Measurements from ENCODE around the gene GAS7. TPM values are rescaled to one million over a fixed set of nuclear protein-coding genes. Genes with fewer than 3 reads are reported as not detected.
A peak's percentile ranks its signal among the peaks of the same experiment; 100 is the strongest.

The GAS7 gene
- total RNA-seq, 4 donors from 2014 or later, result 62.6 to 122 (median 77.0) TPM

DNA sequence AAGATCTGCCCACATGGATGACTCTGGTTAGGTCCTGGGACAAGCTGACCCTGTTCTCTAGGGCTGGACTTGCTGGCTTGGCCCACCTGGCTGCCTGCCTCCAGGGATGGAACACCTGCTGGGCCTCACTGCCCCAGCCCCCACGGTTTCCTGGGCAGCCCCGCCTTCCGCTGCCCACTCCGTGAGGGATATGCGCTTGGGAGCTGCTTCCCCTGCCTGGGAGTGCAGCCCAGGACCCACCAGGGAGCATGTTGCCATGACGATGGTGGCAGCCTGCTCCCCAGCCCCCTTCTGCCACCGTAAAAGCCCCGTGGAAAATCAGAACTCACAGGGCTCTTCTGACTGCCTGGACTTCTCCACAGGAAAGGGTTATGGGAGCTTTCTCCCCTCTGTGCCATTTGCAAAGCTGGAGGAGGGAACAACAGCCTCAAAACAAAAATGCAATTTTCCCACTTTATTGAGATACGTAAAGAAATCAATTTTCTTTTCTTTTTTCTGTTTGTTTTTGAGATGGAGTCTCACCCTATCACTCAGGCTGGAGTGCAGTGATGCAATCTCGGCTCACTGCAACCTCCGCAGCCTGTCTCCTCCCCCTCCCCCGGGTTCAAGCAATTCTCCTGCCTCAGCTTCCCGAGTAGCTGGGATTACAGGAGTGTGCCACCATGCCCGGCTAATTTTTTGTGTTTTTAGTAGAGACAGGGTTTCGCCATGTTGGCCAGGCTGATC, 18.0 kb upstream of the GAS7 start:
- Histone ChIP-seq H3K27me3 (no peaks in the 10 kb centered on the region), H3K9me3 (peaks cover 0 to 6% (median 0%) of the 10 kb centered on the region in 3 donors), H3K27ac (no peak overlapping the region), H3K4me3 (no peak overlapping the region), H3K4me1 (no peaks in the 10 kb centered on the region), H3K36me3 (no peaks in the 10 kb centered on the region)
- ATAC-seq, result no peak
- WGBS, 2 donors (ENCODE audit: low coverage in 1 of 2), result 38 to 67% methylated on average over 3 to 8 of the region's 15 CpGs
- TF ChIP-seq POLR2AphosphoS5 (IDR thresholded peaks at IDR 0.05) (no peak), EP300 (IDR thresholded peaks at IDR 0.05) (no peak), CTCF (IDR thresholded peaks at IDR 0.05) (no peak), POLR2A (IDR thresholded peaks at IDR 0.05) (no peak)

GRCh38 chr17:10215286-10215685, 16.9 kb upstream of the GAS7 start:
- Histone ChIP-seq H3K36me3 (no peaks in the 10 kb centered on the region), H3K27ac (no peak overlapping the region), H3K4me3 (no peak overlapping the region), H3K27me3 (no peaks in the 10 kb centered on the region), H3K9me3 (peaks cover 0 to 6% (median 0%) of the 10 kb centered on the region in 3 donors), H3K4me1 (peaks cover 0 to 4% (median 0%) of the 10 kb centered on the region in 3 donors)
- TF ChIP-seq EP300 (IDR thresholded peaks at IDR 0.05) (no peak), CTCF (IDR thresholded peaks at IDR 0.05) (no peak), POLR2A (IDR thresholded peaks at IDR 0.05) (no peak)
- ATAC-seq, result no peak
- 90 to 94% methylated on average over 5 to 6 of the region's 8 CpGs for WGBS, 2 donors (ENCODE audit: low coverage in 1 of 2)

DNA sequence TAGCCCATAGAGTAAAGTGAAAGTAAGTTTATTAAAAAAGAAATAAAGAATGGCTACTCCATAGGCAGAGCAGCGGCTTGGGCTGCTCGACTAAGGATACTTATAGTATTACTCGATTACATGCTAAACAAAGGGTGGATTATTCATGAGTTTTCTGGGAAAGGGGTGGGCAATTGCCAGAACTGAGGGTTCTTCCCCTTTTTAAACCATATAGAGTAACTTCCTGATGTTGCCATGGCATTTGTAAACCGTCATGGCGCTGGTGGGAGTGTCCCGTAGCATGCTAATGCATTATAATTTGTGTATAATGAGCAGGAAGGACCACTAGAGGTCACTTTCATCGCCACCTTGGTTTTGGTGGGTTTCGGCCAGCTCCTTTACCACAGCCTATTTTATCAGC, 13.3 kb upstream of the GAS7 start:
- 83 to 94% methylated on average over 7 of the region's 8 CpGs for WGBS, 2 donors (ENCODE audit: low coverage in 1 of 2)

DNA sequence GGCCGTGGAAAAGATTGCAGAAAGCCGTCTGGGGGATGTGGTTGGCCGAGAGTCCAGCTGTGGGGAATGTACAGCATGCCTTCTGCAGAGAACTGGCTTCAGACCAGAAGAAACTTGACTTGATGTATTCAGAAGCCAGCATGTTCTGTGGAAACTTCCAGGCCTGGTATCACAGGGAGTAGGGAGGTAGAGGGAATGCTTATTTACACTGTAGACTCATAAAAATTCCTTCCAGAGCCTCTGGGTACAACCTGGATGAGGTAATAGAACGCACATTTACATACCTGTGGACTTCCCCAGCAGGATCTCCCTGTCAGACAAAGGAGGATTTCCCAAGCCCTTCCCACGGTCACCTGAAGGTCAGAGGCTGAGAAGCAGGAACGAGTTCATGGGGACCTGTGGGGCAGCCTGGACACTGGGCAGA, 11.8 kb upstream of the GAS7 start:
- peak; percentile 89 for ATAC-seq
- peak overlapping the region; percentile 25 to 79 (median 76) for H3K27ac ChIP-seq
- H3K4me3 ChIP-seq, result no peak overlapping the region
- H3K9me3 ChIP-seq, result peaks cover 0 to 9% (median 0%) of the 10 kb centered on the region in 3 donors
- no peaks in the 10 kb centered on the region for H3K36me3 ChIP-seq
- peaks cover 0 to 12% (median 0%) of the 10 kb centered on the region in 3 donors for H3K4me1 ChIP-seq
- H3K27me3 ChIP-seq, result no peaks in the 10 kb centered on the region
- peak; percentile 53 for TF ChIP-seq POLR2AphosphoS5 (IDR thresholded peaks at IDR 0.05)
- no peak for TF ChIP-seq EP300 (IDR thresholded peaks at IDR 0.05)
- 10 to 24% methylated on average over 3 to 5 of the region's 6 CpGs for WGBS, 2 donors (ENCODE audit: low coverage in 1 of 2)

More for the DNA sequence above, 13.3 kb upstream of the GAS7 start:
- no peak for ATAC-seq
- no peak for TF ChIP-seq POLR2A (IDR thresholded peaks at IDR 0.05)
- TF ChIP-seq EP300 (IDR thresholded peaks at IDR 0.05), result no peak
- TF ChIP-seq POLR2AphosphoS5 (IDR thresholded peaks at IDR 0.05), result no peak
- TF ChIP-seq CTCF (IDR thresholded peaks at IDR 0.05), result no peak
- Histone ChIP-seq H3K27me3 (no peaks in the 10 kb centered on the region), H3K27ac (no peak overlapping the region), H3K4me1 (peaks cover 0 to 12% (median 0%) of the 10 kb centered on the region in 3 donors), H3K4me3 (no peak overlapping the region), H3K9me3 (no peaks in the 10 kb centered on the region), H3K36me3 (no peaks in the 10 kb centered on the region)

- Histone ChIP-seq H3K4me1 (peaks cover 0 to 12% (median 0%) of the 10 kb centered on the region in 3 donors), H3K27me3 (no peaks in the 10 kb centered on the region), H3K4me3 (no peak overlapping the region), H3K9me3 (peaks cover 0 to 22% (median 0%) of the 10 kb centered on the region in 3 donors), H3K27ac (peak overlapping the region in 1 of 4 donors; percentile 79), H3K36me3 (no peaks in the 10 kb centered on the region)
- WGBS, 2 donors (ENCODE audit: low coverage in 1 of 2), result 52 to 53% methylated on average over 7 of the region's 7 CpGs
- no peak for ATAC-seq
- TF ChIP-seq POLR2A (IDR thresholded peaks at IDR 0.05) (no peak), CTCF (IDR thresholded peaks at IDR 0.05) (no peak), POLR2AphosphoS5 (IDR thresholded peaks at IDR 0.05) (no peak), EP300 (IDR thresholded peaks at IDR 0.05) (no peak)
Observed at GRCh38 chr17:10208604-10209193, 10.3 kb upstream of the GAS7 start.

All from gastroesophageal sphincter (tissue), 4 donors.